Left colon (tissue), 2 donors: ENCODE measurements around the gene OR4F6. TPM values are rescaled to one million over a fixed set of nuclear protein-coding genes. Genes with fewer than 3 reads are reported as not detected.

Source experiments
- total RNA-seq, 2 donors: library from RNA; stranded (reverse); fragmentation: NEBNext Ultra II Directional; extraction: Animal tissue kit (Norgen Biotek cat#: 25700); gene quantifications; one replicate each; pipeline ENCODE4 v1.2.1, GENCODE V29; 2021
- donor health status: DM: no; HTN: no; CAD: no.
- donor health status: DM: yes; HTN: yes; CAD: no.

Gene OR4F6
- total RNA-seq, 2 donors from 2014 or later: not detected

Other genes with a start within 250 kb of the OR4F6 start
- 10 to 100 TPM; 29.9 to 38.5 TPM for gene TM2D3, start 151.1 kb upstream of the OR4F6 start, total RNA-seq
- gene TARS3, start 79.0 kb upstream of the OR4F6 start, total RNA-seq: 1 to 10 TPM; 6.8 to 9.1 TPM
- gene OR4F15, start 8.7 kb downstream of the OR4F6 start, total RNA-seq: not detected